Colonic mucosa (tissue), 4 donors: ENCODE results near the gene PLCXD1. TPM values are rescaled to one million over a fixed set of nuclear protein-coding genes. Genes with fewer than 3 reads are reported as not detected.
A peak's percentile ranks its signal among the peaks of the same experiment; 100 is the strongest.
"Not testable (repeated sequence)": the region's sequence is repeated elsewhere in the genome, so short reads cannot be mapped to it uniquely, and the experiment has no call there.

Experiments
- DNase-seq: peaks from one replicate; pipeline ENCODE4 v3.0.0-alpha.2; 2020
- H3K27ac ChIP-seq: fragments of 200-600 bp; one replicate; pipeline ENCODE4 v1.8.0; 2021
- H3K27me3 ChIP-seq: fragments of 200-600 bp; one replicate; pipeline ENCODE4 v1.8.0; 2021
- H3K36me3 ChIP-seq: fragments of 200-600 bp; one replicate; pipeline ENCODE4 v1.8.0; 2021
- H3K4me1 ChIP-seq: fragments of 200-600 bp; one replicate; pipeline ENCODE4 v1.8.0; 2021; ENCODE audit warnings: mild to moderate bottlenecking
- H3K4me3 ChIP-seq: fragments of 200-600 bp; one replicate; pipeline ENCODE4 v1.8.0; 2021
- H3K9ac ChIP-seq, 2 donors: one replicate each; pipeline ENCODE4 v1.7.0; 2013; ENCODE audit warnings: control low read depth in 2 of 2, low read depth in 2 of 2, low read length in 2 of 2
- H3K9me3 ChIP-seq: fragments of 200-600 bp; one replicate; pipeline ENCODE4 v1.8.0; 2021
- intact Hi-C: fragments of 100-400 bp; cut with DNase I; formaldehyde crosslinking; loops from one replicate; pipeline ENCODE4 v1.14.1; 2022
- total RNA-seq, 2 donors: library from RNA; stranded (reverse); fragmentation: NEBNext Ultra II Directional in 1 of 2; extraction: Animal tissue kit (Norgen Biotek cat#: 25700) in 1 of 2; gene quantifications; one replicate each; pipeline ENCODE4 v1.2.1, GENCODE V29; 2021
- TF ChIP-seq, protein P1 (sequence below): fragments of 200-600 bp; IDR thresholded peaks from one replicate; pipeline ENCODE4 v1.8.0; 2022; ENCODE audit warnings: antibody characterized with exemption, mild to moderate bottlenecking
- donor health status: healthy.
- donor health status: DM: no; HTN: no; CAD: no.
- donor health status: DM: no; HTN: no; CAD: no.

The PLCXD1 gene, protein sequence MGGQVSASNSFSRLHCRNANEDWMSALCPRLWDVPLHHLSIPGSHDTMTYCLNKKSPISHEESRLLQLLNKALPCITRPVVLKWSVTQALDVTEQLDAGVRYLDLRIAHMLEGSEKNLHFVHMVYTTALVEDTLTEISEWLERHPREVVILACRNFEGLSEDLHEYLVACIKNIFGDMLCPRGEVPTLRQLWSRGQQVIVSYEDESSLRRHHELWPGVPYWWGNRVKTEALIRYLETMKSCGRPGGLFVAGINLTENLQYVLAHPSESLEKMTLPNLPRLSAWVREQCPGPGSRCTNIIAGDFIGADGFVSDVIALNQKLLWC
- 10 to 100 TPM; 11.0 to 23.8 TPM for total RNA-seq

DNA sequence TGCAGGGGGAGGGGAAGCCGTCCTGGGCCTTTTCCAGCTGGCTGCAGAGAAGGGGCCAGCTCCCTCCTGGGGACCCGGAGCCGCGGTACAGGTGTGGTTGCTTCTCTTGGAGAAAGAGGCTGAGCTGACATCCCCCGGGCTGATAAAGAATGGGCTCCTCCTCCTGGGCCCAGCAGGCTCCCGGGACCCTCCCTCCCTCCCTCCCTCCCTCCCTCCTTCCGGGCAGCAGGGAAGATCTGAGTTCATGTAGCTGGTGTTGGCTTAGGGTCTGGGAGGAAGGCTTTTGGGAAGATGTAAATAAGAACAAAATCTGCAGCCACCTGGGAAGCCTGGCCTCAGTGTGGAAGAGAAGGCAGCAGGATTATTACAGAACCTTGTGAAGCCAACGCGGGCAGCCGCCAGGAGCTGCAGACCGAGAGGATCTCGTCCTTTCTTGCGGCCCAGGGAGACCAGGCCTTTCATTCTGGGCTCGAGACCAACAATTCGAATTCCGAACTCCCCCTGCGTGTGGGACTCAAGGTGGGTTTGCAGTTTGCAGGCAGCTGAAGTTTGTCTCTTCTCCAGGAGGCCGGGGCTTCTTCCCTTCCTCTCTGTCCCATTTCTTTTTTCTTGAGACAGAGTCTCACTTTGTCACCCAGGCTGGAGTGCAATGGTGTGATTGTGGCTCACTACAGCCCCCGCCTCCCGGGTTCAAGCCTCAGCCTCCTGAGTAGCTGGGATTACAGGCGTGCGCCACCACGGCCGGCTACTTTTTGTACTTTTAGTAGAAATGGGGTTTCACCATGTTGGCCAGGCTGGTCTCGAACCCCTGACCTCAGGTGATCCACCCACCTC is at the start of gene PLCXD1:
Gene PLCXD1, plus strand, starts transcription at position 216 of the 834 bp plus-strand sequence. CDS start 2,807 bp downstream, outside the sequence.
- TF ChIP-seq, protein P1, sequence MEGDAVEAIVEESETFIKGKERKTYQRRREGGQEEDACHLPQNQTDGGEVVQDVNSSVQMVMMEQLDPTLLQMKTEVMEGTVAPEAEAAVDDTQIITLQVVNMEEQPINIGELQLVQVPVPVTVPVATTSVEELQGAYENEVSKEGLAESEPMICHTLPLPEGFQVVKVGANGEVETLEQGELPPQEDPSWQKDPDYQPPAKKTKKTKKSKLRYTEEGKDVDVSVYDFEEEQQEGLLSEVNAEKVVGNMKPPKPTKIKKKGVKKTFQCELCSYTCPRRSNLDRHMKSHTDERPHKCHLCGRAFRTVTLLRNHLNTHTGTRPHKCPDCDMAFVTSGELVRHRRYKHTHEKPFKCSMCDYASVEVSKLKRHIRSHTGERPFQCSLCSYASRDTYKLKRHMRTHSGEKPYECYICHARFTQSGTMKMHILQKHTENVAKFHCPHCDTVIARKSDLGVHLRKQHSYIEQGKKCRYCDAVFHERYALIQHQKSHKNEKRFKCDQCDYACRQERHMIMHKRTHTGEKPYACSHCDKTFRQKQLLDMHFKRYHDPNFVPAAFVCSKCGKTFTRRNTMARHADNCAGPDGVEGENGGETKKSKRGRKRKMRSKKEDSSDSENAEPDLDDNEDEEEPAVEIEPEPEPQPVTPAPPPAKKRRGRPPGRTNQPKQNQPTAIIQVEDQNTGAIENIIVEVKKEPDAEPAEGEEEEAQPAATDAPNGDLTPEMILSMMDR = no peak
- Histone ChIP-seq H3K27ac (peak within 1 kb of the TSS; percentile 6), H3K4me3 (no peak within 1 kb of the TSS), H3K4me1 (peaks cover 3% of the 10 kb centered on the region), H3K27me3 (no peaks in the 10 kb centered on the region), H3K36me3 (no peaks in the 10 kb centered on the region), H3K9me3 (no peaks in the 10 kb centered on the region), H3K9ac (peak within 1 kb of the TSS in 1 of 2 donors; percentile 61)
- DNase-seq = no peak
- intact Hi-C loops = no loop called here

DNA sequence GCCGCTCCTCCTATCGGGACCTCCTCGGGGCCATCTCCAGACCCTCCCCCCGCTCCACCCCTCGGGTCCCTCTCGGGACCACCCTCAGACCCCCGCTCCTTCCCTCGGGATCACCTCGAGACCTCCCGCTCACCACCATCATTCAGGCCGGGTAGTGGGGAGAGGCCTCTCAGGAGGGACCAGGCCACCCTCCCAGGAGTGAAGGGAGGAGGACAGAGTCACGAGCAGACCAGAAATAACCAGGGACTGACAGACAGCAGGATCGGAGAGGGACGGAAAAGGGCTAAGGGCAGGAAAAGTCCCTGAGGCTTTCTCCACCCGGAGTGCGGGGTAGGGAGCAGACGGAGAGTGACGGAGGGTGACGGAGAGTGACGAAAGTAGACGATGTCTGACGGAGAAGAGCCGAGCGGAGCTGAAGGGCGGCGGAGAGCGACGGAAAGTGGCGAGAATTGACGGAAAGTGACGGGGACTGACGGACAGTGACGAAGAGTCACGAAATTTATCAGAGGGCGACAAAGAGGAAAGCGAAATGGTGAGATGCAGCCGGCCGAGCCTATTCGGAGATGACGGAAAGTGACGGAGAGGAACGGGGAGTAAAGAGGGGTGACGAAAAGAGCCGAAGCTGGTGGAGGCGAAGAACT is 49.4 kb upstream of the PLCXD1 start:
- DNase-seq, intact Hi-C loops, H3K27me3 ChIP-seq, H3K9ac ChIP-seq, H3K4me1 ChIP-seq, H3K9me3 ChIP-seq, H3K4me3 ChIP-seq, H3K27ac ChIP-seq, H3K36me3 ChIP-seq: not testable (repeated sequence)

DNA sequence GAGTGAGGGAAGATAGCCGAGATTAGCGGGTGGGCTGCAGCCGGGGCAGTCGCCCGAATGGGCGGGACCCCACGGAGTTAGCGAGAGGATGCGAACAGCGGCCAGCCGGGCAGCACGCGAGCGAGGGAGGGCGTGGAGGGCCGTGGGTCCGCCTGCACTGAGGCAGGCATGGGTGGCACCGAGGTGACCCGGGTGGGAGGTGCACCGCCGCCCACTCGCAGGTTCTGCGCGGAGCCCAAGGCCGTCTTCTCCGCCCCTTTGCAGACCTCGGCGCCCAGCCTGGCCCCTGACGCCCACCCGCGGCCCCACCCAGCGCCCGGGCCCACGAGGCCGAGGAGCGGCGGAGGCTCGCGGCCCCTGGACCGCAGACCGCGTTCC is 48.9 kb upstream of the PLCXD1 start:
- H3K36me3 ChIP-seq, H3K27ac ChIP-seq, H3K4me1 ChIP-seq, DNase-seq, H3K9ac ChIP-seq, intact Hi-C loops, H3K27me3 ChIP-seq, H3K4me3 ChIP-seq, H3K9me3 ChIP-seq: not testable (repeated sequence)

DNA sequence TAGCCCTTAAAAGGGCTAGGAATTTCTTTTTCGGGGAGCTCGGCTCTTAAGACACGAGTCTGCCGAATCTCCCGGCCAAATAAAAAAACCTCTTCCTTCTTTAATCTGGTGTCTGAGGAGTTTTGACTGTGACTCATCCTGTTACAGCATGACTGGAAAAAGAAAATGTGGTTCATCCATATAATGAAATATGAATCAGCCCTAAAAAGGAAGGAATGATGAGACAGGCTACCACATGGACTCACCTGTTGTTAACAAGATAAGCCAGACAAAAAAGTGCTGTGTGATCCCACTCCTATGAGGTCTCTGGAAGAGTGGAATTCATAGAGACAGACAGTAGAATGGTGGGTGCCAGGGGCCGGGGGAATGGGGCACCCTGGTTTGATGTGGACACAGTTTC is 45.0 kb upstream of the PLCXD1 start:
- DNase-seq, H3K9ac ChIP-seq, H3K36me3 ChIP-seq, H3K27ac ChIP-seq, H3K4me3 ChIP-seq, H3K9me3 ChIP-seq, intact Hi-C loops, H3K27me3 ChIP-seq, H3K4me1 ChIP-seq: not testable (repeated sequence)

DNA sequence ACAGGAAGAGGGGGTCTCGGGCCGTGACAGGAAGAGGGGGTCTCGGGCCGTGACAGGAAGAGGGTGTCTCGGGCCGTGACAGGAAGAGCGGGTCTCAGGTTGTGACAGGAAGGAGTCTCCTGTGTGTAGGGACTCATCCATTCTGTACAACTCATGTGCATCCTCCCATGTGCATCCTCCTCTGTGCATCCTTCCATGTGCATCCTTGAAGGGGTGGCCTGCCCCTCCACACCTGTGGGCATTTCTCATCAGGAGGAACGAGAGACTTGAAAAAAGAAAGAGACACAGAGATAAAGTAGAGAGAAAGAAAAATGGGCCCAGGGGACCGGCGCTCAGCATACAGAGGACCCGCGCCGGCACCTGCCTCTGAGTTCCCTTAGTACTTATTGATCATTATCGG is 30.2 kb upstream of the PLCXD1 start:
- DNase-seq = no peak
- no peaks in the 10 kb centered on the region for H3K27me3 ChIP-seq
- H3K4me3 ChIP-seq = no peak overlapping the region
- H3K9me3 ChIP-seq = no peaks in the 10 kb centered on the region
- no peaks in the 10 kb centered on the region for H3K4me1 ChIP-seq
- TF ChIP-seq, protein P1 = no peak
- H3K36me3 ChIP-seq = no peaks in the 10 kb centered on the region
- no peak overlapping the region for H3K27ac ChIP-seq
- intact Hi-C loops = no loop called here
- no peak overlapping the region for H3K9ac ChIP-seq

DNA sequence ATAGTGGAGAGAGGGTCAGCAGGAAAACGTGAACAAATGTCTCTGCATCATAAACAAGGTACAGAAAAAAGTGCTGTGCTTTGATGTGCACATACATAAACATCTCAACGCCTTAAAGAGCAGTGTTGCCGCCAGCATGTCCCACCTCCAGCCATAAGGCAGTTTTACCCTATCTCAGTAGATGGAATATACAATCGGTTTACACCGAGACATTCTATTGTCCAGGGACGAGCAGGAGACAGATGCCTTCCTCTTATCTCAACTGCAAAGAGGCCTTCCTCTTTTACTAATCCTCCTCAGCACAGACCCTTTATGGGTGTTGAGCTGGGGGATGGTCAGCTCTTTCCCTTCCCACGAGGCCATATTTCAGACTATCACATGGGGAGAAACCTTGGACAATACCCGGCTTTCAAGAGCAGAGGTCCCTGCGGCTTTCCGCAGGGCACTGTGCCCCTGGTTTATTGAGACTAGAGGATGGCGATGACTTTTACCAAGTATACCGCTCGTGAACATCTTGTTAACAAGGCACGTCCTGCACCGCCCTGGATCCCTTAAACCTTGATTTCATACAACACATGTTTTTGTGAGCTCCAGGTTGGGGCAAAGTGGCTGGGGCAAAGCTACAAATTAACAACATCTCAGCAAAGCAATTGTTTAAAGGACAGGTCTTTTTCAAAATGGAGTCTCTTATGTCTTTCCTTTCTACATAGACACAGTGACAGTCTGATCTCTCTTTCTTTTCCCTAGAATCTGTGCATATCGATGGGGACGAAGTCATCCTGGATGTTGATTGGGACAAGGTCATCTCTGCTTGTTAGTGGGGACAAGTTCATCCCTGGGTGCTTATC is 29.6 kb upstream of the PLCXD1 start:
- H3K4me1 ChIP-seq, H3K9me3 ChIP-seq, H3K27me3 ChIP-seq, H3K27ac ChIP-seq, intact Hi-C loops, H3K4me3 ChIP-seq, H3K9ac ChIP-seq, H3K36me3 ChIP-seq, DNase-seq: not testable (repeated sequence)
